IPS-18c (cell line): ENCODE measurements around the gene SLC5A5.
A peak's percentile ranks its signal among the peaks of the same experiment; 100 is the strongest.
"Not testable (repeated sequence)": the region's sequence is repeated elsewhere in the genome, so short reads cannot be mapped to it uniquely, and the experiment has no call there.

Experiments
- H3K4me3 ChIP-seq: 2 replicates; pipeline ENCODE4 v1.7.0; 2013; ENCODE audit warnings: low read depth, mild to moderate bottlenecking, low read length, moderate library complexity; ENCODE audit not compliant: insufficient read depth
- H3K9me3 ChIP-seq: one replicate; pipeline ENCODE4 v1.6.1; 2013; ENCODE audit warnings: mild to moderate bottlenecking, low read length, moderate library complexity; ENCODE audit not compliant: control insufficient read depth, insufficient read depth

Gene SLC5A5

DNA sequence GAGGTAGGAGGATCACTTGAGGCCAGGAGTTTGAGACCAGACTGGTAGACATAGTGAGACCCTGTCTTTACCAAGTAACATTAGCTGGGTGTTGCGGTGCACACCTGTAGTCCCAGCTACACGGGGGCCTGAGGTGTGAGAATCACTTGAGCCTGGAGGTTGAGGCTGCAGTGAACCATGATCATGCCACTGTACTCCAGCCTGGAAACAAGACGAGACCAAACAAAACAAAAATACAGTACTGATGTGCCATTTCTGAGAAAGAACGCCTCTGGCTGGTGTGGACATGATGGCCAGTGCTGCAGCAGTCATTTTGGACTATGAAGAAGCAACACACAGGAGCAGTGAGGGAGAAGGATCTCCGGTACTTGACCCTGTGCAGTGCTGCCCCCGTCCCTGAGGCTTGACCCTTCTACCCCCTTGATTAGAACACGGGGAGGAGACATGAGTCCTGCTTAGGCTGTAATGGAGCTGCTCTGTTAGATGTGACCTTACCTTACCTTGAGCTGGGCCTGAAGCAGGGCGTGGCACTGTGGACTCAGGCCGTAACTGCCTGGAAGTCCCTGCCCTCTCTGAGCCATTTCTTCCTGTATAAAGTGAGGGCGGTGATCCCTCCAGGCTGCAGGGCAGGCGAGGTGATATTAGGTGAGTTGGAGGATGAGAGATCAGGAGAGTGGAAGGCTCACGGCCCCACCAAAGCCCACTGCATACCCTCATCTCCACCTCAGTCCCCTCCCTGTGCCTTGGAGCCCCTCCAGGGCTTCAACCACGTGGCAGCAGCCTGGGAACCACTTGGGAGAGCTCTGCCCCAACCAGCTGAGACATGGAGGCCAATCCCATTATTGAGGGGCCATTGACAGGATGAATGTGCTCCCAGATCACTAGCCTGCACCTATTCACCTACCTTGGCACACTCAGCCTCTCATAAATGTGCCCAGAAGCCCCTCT, 6.1 kb upstream of the SLC5A5 start:
- Histone ChIP-seq H3K4me3 (no peak overlapping the region), H3K9me3 (no peaks in the 10 kb centered on the region)

- no peaks in the 10 kb centered on the region for H3K9me3 ChIP-seq
- no peak overlapping the region for H3K4me3 ChIP-seq
Measured at GRCh38 chr19:17866312-17866963, 5.3 kb upstream of the SLC5A5 start.

DNA sequence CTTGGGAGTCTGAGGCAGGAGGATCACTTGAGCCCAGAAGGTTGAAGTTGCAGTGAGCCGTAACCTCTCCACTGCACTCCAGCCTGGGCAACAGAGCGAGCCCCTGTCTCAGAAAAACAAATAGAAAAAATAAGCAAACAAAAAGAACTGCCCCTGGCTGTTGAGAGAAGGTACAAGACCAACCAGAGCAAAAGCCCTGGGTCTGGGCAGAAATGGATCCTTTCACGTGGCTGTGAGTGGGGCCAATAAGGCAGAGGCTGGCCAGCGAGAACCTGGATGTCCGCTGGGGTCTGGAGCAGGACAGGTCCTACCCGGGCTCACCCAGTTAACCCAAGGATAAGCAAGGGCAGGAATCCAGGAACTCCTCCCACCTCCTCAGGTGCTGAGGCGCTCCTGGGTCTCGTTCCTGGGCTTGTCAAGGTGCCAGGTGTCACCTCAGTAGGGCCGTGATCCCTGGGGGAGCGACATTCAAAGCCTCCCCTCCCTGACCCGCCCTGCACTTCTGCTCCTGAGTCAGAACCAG, 4.7 kb upstream of the SLC5A5 start:
- Histone ChIP-seq H3K4me3 (no peak overlapping the region), H3K9me3 (no peaks in the 10 kb centered on the region)

DNA sequence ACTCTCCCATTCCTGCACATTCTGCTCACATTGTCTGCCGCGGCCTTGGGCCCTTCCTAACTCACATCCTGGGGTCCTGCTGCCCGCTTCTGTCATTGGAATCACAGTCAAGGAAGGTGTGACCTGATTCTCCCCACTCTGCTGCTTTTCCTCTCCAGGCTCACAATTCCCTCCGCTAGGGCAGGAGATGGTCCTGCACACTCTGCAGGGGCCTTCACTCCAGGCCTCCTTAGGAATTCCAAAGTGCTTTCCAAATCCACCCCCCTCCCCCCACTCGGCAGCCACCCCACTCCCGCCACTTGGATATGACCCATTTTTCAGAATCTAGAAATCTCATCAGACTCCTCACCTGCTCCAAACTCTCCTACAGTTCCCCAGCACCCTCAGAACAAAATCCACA, 3.1 kb upstream of the SLC5A5 start:
- Histone ChIP-seq H3K4me3 (no peak overlapping the region), H3K9me3 (no peaks in the 10 kb centered on the region)

DNA sequence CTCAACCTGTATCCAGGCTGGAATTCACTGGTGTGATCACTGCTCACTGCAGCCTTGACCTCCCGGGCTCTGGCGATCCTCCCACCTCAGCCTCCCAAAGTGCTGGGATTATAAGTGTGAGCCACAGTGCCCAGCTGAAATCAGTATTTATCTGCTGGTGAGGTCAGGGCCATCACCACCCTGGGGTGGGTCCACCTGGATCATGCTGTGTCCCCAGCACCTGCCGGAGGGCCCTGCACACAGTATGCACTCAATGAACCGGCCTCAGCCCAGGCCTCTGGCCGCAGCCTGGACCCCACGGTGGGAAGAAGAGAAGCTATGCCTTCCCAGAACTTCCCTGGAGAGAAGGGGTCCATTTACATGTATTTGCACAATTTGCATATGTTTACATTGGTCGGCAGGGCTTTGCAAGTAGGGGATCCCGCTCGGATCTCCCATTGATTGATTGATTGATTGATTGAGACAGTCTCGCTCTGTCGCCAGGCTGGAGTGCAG, 2.6 kb upstream of the SLC5A5 start:
- no peaks in the 10 kb centered on the region for H3K9me3 ChIP-seq
- no peak overlapping the region for H3K4me3 ChIP-seq

DNA sequence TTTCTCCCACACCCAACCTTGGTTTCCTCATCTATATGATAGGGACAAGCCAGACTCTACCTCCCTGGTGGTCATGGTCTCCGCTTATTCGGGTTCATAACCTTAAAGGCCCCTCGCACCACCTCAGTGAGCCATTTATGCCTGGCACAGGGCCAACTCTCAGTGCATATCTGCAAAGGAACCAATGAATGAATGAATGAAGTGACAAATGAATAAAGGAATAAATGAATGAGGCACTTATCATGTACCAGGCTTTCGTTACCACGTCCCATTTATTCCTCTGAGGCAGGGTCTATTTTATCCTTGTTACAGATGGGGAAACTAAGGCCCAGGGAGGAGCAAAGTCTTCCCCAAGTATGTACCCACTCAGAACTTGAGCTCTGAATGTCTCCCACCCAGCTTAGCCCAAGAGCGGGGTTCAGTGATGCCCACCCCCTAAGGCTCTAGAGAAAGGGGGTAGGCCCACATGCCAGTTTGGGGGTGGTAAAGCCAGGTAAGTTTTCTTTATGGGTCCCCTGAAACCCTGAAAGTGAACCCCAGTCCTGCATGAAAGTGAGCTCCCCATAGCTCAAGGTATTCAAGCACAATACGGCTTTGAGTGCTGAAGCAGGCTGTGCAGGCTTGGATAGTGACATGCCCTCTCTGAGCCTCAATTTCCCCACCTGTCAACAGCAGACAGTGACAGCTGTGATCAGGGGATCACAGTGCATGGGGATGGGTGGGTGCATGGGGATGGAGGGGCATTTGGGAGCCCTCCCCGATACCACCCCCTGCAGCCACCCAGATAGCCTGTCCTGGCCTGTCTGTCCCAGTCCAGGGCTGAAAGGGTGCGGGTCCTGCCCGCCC, 490 bp upstream of the SLC5A5 start:
- H3K9me3 ChIP-seq: no peaks in the 10 kb centered on the region
- no peak overlapping the region for H3K4me3 ChIP-seq

DNA sequence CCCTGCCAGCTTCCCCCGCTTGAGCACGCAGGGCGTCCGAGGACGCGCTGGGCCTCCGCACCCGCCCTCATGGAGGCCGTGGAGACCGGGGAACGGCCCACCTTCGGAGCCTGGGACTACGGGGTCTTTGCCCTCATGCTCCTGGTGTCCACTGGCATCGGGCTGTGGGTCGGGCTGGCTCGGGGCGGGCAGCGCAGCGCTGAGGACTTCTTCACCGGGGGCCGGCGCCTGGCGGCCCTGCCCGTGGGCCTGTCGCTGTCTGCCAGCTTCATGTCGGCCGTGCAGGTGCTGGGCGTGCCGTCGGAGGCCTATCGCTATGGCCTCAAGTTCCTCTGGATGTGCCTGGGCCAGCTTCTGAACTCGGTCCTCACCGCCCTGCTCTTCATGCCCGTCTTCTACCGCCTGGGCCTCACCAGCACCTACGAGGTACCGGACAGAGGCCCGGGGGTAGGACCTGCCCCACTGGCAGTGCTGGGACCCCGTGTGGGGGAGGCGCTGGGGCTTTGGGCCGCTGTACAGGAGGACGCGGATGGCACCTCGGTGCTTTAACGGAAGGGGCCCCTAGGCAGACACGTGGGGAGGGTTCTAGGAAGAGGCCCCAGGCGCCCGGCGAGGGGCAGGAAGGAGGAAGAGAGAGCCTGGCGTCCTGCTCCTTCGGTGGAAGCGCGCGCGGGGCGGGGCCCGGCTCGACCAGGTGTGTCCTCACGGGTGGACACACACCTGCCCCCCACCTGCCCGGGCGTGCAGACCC, 681 bp downstream of the SLC5A5 start:
- no peaks in the 10 kb centered on the region for H3K9me3 ChIP-seq
- H3K4me3 ChIP-seq: no peak overlapping the region; the same call in 1 of the 2 replicates

DNA sequence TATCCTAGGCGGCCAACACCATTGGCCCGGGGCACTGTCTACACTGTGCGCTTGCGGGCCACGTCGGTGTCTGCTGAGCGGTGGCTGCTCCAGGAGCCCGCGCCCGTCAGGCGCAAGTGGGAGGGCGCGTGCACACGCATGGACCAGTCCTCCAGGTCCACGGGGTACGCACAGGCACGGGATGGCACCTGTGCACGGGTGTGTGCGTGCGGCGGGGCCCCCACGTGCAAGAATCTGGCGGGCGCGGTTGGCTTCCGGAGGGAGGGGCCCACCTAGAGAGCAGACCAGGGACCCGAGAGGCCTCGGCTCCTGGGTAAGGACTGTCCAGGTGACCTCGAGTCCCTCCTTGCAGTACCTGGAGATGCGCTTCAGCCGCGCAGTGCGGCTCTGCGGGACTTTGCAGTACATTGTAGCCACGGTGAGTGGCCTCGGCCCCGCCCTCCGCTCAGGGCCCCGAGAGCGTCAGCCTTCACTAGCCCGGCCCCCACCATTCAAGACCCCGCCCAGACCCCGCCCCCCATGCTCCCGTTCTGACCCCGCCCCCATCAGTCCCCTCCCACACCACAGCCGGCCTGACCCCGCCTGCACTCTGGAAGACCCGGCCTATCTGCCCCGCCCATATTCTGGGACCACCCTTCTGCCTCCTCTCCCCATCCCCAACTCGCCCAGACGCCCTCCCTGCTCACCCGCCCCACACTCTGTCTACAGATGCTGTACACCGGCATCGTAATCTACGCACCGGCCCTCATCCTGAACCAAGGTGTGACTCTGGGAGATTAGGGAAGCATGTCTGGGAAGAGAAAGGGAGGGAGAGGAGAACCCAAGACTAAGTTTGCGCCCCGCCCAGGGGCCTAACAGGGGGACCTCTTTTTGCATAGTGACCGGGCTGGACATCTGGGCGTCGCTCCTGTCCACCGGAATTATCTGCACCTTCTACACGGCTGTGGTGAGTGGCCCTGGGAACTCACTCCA, 2.3 kb downstream of the SLC5A5 start:
- Histone ChIP-seq H3K4me3 (peak overlapping the region; percentile 62), H3K9me3 (no peaks in the 10 kb centered on the region)

GRCh38 chr19:17874758-17875135, 3.0 kb downstream of the SLC5A5 start:
- Histone ChIP-seq H3K4me3 (peak overlapping the region; percentile 62; the same call in 1 of the 2 replicates), H3K9me3 (no peaks in the 10 kb centered on the region)

- H3K4me3 ChIP-seq: no peak overlapping the region
Measured at GRCh38 chr19:17877696-17878095, 6.0 kb downstream of the SLC5A5 start.

GRCh38 chr19:17879466-17879865, 7.7 kb downstream of the SLC5A5 start:
- peaks cover 3% of the 10 kb centered on the region for H3K9me3 ChIP-seq

More at GRCh38 chr19:17877696-17878095, 6.0 kb downstream of the SLC5A5 start:
- H3K9me3 ChIP-seq: no peaks in the 10 kb centered on the region

DNA sequence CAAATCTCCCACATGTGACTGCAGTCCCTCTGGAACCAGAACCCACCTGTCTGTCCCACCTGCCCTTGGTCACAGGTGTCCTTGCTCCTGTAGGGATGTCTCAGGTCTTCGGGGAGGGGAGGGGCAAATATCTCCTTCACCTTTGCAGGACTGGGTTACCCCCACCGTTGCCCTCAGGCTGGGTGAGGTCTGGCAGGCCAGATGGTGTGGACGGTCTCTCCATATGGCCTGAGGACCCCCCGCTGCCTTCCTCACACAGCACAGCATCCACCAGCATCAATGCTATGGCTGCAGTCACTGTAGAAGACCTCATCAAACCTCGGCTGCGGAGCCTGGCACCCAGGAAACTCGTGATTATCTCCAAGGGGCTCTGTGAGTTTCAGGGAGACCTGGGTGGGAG, 10.0 kb downstream of the SLC5A5 start:
- Histone ChIP-seq H3K4me3 (no peak overlapping the region), H3K9me3 (peaks cover 3% of the 10 kb centered on the region)

More at GRCh38 chr19:17879466-17879865, 7.7 kb downstream of the SLC5A5 start:
- no peak overlapping the region for H3K4me3 ChIP-seq

GRCh38 chr19:17883627-17884410, 12.1 kb downstream of the SLC5A5 start:
- Histone ChIP-seq H3K4me3 (no peak overlapping the region), H3K9me3 (peaks cover 3% of the 10 kb centered on the region)

GRCh38 chr19:17886515-17886914, 14.8 kb downstream of the SLC5A5 start:
- Histone ChIP-seq H3K4me3 (no peak overlapping the region), H3K9me3 (peaks cover 3% of the 10 kb centered on the region)

- not testable (repeated sequence) for H3K4me3 ChIP-seq, H3K9me3 ChIP-seq
Measured at GRCh38 chr19:17887221-17887620, 15.5 kb downstream of the SLC5A5 start.
